H9 (cell line): Measurements from ENCODE around the gene CREB3L2. TPM values are rescaled to one million over a fixed set of nuclear protein-coding genes. Genes with fewer than 3 reads are reported as not detected.

ENCODE experiments used
- DNase-seq: peaks from one replicate; pipeline ENCODE4 v3.0.0-alpha.2; 2017
- H2AFZ ChIP-seq: one replicate; pipeline ENCODE4 v1.6.1; 2013; ENCODE audit warnings: mild to moderate bottlenecking, low read length, control low read depth, moderate library complexity
- H2AK5ac ChIP-seq: 2 replicates; pipeline ENCODE4 v1.6.1; 2013; ENCODE audit warnings: low read length, control low read depth, mixed read lengths; ENCODE audit not compliant: insufficient read length
- H2BK120ac ChIP-seq: one replicate; pipeline ENCODE4 v1.6.1; 2013; ENCODE audit warnings: low read depth, mild to moderate bottlenecking, low read length, control low read depth, inconsistent platforms; ENCODE audit not compliant: poor library complexity, severe bottlenecking
- H2BK12ac ChIP-seq: 2 replicates; pipeline ENCODE4 v1.6.1; 2013; ENCODE audit warnings: low read length, control low read depth, mixed read lengths, low read depth; ENCODE audit not compliant: insufficient read length
- H2BK15ac ChIP-seq: 2 replicates; pipeline ENCODE4 v1.6.1; 2013; ENCODE audit warnings: low read depth, low read length, control low read depth
- H2BK20ac ChIP-seq: one replicate; pipeline ENCODE4 v1.6.1; 2013; ENCODE audit warnings: low read depth, mild to moderate bottlenecking, low read length, control low read depth, inconsistent platforms; ENCODE audit not compliant: poor library complexity, severe bottlenecking
- H2BK5ac ChIP-seq: 2 replicates; pipeline ENCODE4 v1.6.1; 2013; ENCODE audit warnings: low read length, control low read depth, mixed read lengths; ENCODE audit not compliant: insufficient read length
- H3K14ac ChIP-seq: 2 replicates; pipeline ENCODE4 v1.6.1; 2013; ENCODE audit warnings: low read length, control low read depth; ENCODE audit not compliant: insufficient read depth
- H3K18ac ChIP-seq: 2 replicates; pipeline ENCODE4 v1.6.1; 2013; ENCODE audit warnings: low read depth, mild to moderate bottlenecking, mixed read lengths, low read length, control low read depth; ENCODE audit not compliant: insufficient read length
- H3K23ac ChIP-seq: 2 replicates; pipeline ENCODE4 v1.6.1; 2013; ENCODE audit warnings: low read length, control low read depth, mixed read lengths, low read depth; ENCODE audit not compliant: insufficient read length
- H3K23me2 ChIP-seq: 2 replicates; pipeline ENCODE4 v1.6.1; 2013; ENCODE audit warnings: low read depth, mild to moderate bottlenecking, mixed read lengths, low read length, control low read depth; ENCODE audit not compliant: insufficient read length, poor library complexity, severe bottlenecking
- H3K27ac ChIP-seq: 2 replicates; pipeline ENCODE4 v1.5.1; 2013; ENCODE audit warnings: low read length, control low read depth, mixed read lengths, low read depth; ENCODE audit not compliant: insufficient read length
- H3K27me3 ChIP-seq: 2 replicates; pipeline ENCODE4 v1.6.1; 2013; ENCODE audit warnings: low read length, control low read depth, inconsistent platforms; ENCODE audit not compliant: insufficient read depth
- H3K4ac ChIP-seq: 2 replicates; pipeline ENCODE4 v1.6.1; 2013; ENCODE audit warnings: low read depth, mild to moderate bottlenecking, control low read depth, inconsistent platforms, low read length, moderate library complexity
- H3K4me1 ChIP-seq: 2 replicates; pipeline ENCODE4 v1.6.1; 2013; ENCODE audit warnings: low read length, control low read depth, inconsistent platforms; ENCODE audit not compliant: insufficient read depth
- H3K4me2 ChIP-seq: 2 replicates; pipeline ENCODE4 v1.6.1; 2013; ENCODE audit warnings: low read length, control low read depth, mixed read lengths; ENCODE audit not compliant: insufficient read length, insufficient read depth
- H3K56ac ChIP-seq: 2 replicates; pipeline ENCODE4 v1.6.1; 2013; ENCODE audit warnings: low read depth, mild to moderate bottlenecking, mixed read lengths, low read length, control low read depth; ENCODE audit not compliant: insufficient read length
- H3K79me1 ChIP-seq: 2 replicates; pipeline ENCODE4 v1.6.1; 2013; ENCODE audit warnings: low read depth, mild to moderate bottlenecking, moderate library complexity, low read length, control low read depth, inconsistent platforms; ENCODE audit not compliant: insufficient read depth, poor library complexity, severe bottlenecking
- H3K79me2 ChIP-seq: 2 replicates; pipeline ENCODE4 v1.6.1; 2013; ENCODE audit warnings: low read length, control low read depth, inconsistent platforms; ENCODE audit not compliant: insufficient read depth
- H3K9ac ChIP-seq: 2 replicates; pipeline ENCODE4 v1.6.1; 2013; ENCODE audit warnings: low read length, control low read depth, mixed read lengths; ENCODE audit not compliant: insufficient read length; ENCODE audit errors: extremely low read depth
- H3K9me3 ChIP-seq: one replicate; pipeline ENCODE4 v1.6.1; 2013; ENCODE audit warnings: low read depth, low read length, inconsistent platforms; ENCODE audit not compliant: control insufficient read depth
- H3T11ph ChIP-seq: one replicate; pipeline ENCODE4 v1.6.1; 2013; ENCODE audit warnings: mild to moderate bottlenecking, low read length, control low read depth, inconsistent platforms
- H4K20me1 ChIP-seq: one replicate; pipeline ENCODE4 v1.6.1; 2013; ENCODE audit not compliant: control insufficient read depth, insufficient read length, insufficient read depth
- H4K5ac ChIP-seq: 2 replicates; pipeline ENCODE4 v1.6.1; 2013; ENCODE audit warnings: low read depth, mild to moderate bottlenecking, mixed read lengths, low read length, control low read depth; ENCODE audit not compliant: insufficient read length
- H4K8ac ChIP-seq: replicated peaks from 2 replicates; pipeline ENCODE4 v1.6.1; 2013; ENCODE audit warnings: low read length, control low read depth, mixed read lengths, low read depth; ENCODE audit not compliant: insufficient read length
- H4K91ac ChIP-seq: 2 replicates; pipeline ENCODE4 v1.6.1; 2013; ENCODE audit warnings: low read depth, mild to moderate bottlenecking, moderate library complexity, mixed read lengths, low read length, control low read depth; ENCODE audit not compliant: insufficient read length
- H3K27ac Mint-ChIP-seq, 3 experiments: 2 replicates in 2 of 3; 3 replicates in 1 of 3; pipeline ENCODE4 v1.8.0; 2020 to 2021; ENCODE audit warnings: mixed read lengths in 3 of 3, mild to moderate bottlenecking in 1 of 3, moderate library complexity in 1 of 3
- H3K27me3 Mint-ChIP-seq: 2 replicates; pipeline ENCODE4 v1.8.0; 2021; ENCODE audit warnings: low read depth, mild to moderate bottlenecking, moderate library complexity, mixed read lengths
- H3K36me3 Mint-ChIP-seq, 3 experiments: 2 replicates in 2 of 3; 3 replicates in 1 of 3; pipeline ENCODE4 v1.8.0; 2020 to 2021; ENCODE audit warnings: low read depth in 3 of 3, mixed read lengths in 3 of 3; ENCODE audit not compliant: insufficient read depth in 1 of 3
- H3K4me1 Mint-ChIP-seq, 2 experiments: 2 replicates each; pipeline ENCODE4 v1.8.0; 2020; ENCODE audit warnings: mixed read lengths in 2 of 2
- H3K4me3 Mint-ChIP-seq, 2 experiments: 2 replicates in 1 of 2; 3 replicates in 1 of 2; pipeline ENCODE4 v1.8.0; 2020 to 2021; ENCODE audit warnings: mild to moderate bottlenecking in 2 of 2, mixed read lengths in 2 of 2, moderate library complexity in 1 of 2
- H3K9me3 Mint-ChIP-seq, 2 experiments: 2 replicates in 1 of 2; 3 replicates in 1 of 2; pipeline ENCODE4 v1.8.0; 2020; ENCODE audit warnings: mild to moderate bottlenecking in 2 of 2, mixed read lengths in 2 of 2, moderate library complexity in 1 of 2
- CTCF ChIP-seq: fragments of 200-600 bp; sonication (generic); conservative IDR thresholded peaks from 3 replicates; pipeline ENCODE4 v1.8.0; 2021; ENCODE audit warnings: antibody characterized with exemption, mild to moderate bottlenecking
- WGBS: extraction: QIAGEN DNeasy Blood & Tissue Kit; methylation state at CpG from one replicate; pipeline ENCODE4 v1.1.7; 2013; ENCODE audit warnings: missing lambda C conversion rate, low lambda C conversion rate, mixed read lengths; ENCODE audit not compliant: insufficient read length; ENCODE audit errors: extremely low coverage; 5-methylcytosine and 5-hydroxymethylcytosine counted together
- total RNA-seq: library from RNA; stranded (reverse); gene quantifications from 2 replicates; pipeline ENCODE4 v1.2.1, GENCODE V29; 2021

CREB3L2 gene
- total RNA-seq, 1 experiment from 2014 or later, result 60.7 TPM

DNA sequence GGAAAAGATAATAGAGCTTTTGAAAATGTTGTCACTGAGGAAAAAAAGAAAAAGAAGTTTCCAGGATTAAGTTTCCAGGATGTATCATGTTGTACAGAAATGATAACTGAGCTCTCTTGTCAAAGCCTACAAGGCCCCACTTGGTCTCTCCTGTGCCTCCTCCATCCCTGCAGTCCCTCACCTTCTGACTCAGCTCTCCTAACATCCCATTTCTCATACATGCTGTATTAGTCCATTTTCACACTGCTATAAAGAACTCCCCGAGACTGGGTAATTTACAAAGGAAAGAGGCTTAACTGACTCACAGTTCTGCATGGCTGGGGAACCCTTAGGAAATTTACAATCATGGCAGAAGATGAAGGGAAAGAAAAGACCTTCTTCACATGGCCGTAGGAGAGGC, 151.3 kb downstream of the CREB3L2 start:
- Histone ChIP-seq H3K23ac (no peak overlapping the region), H4K20me1 (no peaks in the 10 kb centered on the region), H2BK20ac (no peak overlapping the region), H2AK5ac (no peak overlapping the region), H3K27me3 (peaks cover 23% of the 10 kb centered on the region), H2BK12ac (no peak overlapping the region), H3K56ac (no peak overlapping the region), H2BK15ac (no peak overlapping the region), H4K8ac (no peak overlapping the region), H2AFZ (no peak overlapping the region), H2BK5ac (no peak overlapping the region), H4K91ac (no peak overlapping the region), H3K4ac (no peak overlapping the region), H4K5ac (no peak overlapping the region), H3K79me1 (no peaks in the 10 kb centered on the region), H3K4me2 (no peak overlapping the region), H3K79me2 (no peaks in the 10 kb centered on the region), H2BK120ac (no peak overlapping the region), H3K23me2 (peaks cover 10% of the 10 kb centered on the region), H3T11ph (no peak overlapping the region), H3K14ac (no peak overlapping the region), H3K9me3 (no peaks in the 10 kb centered on the region), H3K18ac (no peak overlapping the region), H3K27ac (no peak overlapping the region), H3K4me1 (0 out of 2 replicates have a peak, but pooled peaks cover 3% of the 10 kb centered on the region), H3K9ac (no peak overlapping the region)
- Mint-ChIP-seq H3K36me3 (no peaks in the 10 kb centered on the region; a peak in 1 of 7 replicates), H3K27me3 (peaks cover 44% of the 10 kb centered on the region), H3K4me1 (peaks cover 9 to 12% of the 10 kb centered on the region in 2 experiments; a peak in 3 of 4 replicates), H3K4me3 (no peak overlapping the region), H3K27ac (no peak overlapping the region), H3K9me3 (no peaks in the 10 kb centered on the region)
- no peak for DNase-seq
- TF ChIP-seq CTCF, result no peak
- WGBS, result no CpG with 5 or more reads among the region's 2 CpGs
